Stomach (tissue), 9 donors: ENCODE data around the gene ABTB2. TPM values are rescaled to one million over a fixed set of nuclear protein-coding genes. Genes with fewer than 3 reads are reported as not detected.

Experiments used
- DNase-seq, 2 donors: peaks; one replicate each; pipeline versions ENCODE4 v3.0.0 to v3.0.0-alpha.2; 2013 to 2019
- H3K27ac ChIP-seq, 5 donors: fragments of 200-600 bp in 4 of 5; sonication (generic) in 4 of 5; one replicate each; pipeline ENCODE4 v1.5.1; 2013 to 2019; ENCODE audit warnings: mild to moderate bottlenecking in 1 of 5, moderate library complexity in 1 of 5
- H3K27me3 ChIP-seq, 3 donors: fragments of 200-600 bp; sonication (generic); one replicate each; pipeline ENCODE4 v1.5.1; 2017 to 2019; ENCODE audit warnings: mixed run types in 1 of 3
- H3K36me3 ChIP-seq, 4 donors: fragments of 200-600 bp; sonication (generic); 1 replicate in 3 of 4; 2 replicates in 1 of 4; pipeline ENCODE4 v1.5.1; 2016 to 2019
- H3K4me1 ChIP-seq, 4 donors: fragments of 200-600 bp; sonication (generic); one replicate each; pipeline ENCODE4 v1.5.1; 2016 to 2019
- H3K4me3 ChIP-seq, 4 donors: fragments of 200-600 bp; sonication (generic) in 3 of 4; one replicate each; pipeline ENCODE4 v1.5.1; 2016 to 2019; ENCODE audit warnings: mild to moderate bottlenecking in 1 of 4
- H3K9me3 ChIP-seq, 4 donors: fragments of 200-600 bp; sonication (generic); one replicate each; pipeline ENCODE4 v1.5.1; 2016 to 2019
- CTCF ChIP-seq, 7 experiments: fragments of 450-650 bp in 4 of 7; fragments of 200-600 bp in 3 of 7; sonication (generic) in 3 of 7; IDR thresholded peaks; one replicate each; pipeline ENCODE4 v1.5.1; 2016 to 2019; ENCODE audit warnings: antibody characterized with exemption in 7 of 7, control low read depth in 2 of 7, mild to moderate bottlenecking in 1 of 7
- EP300 ChIP-seq: sonication (generic); formaldehyde crosslinking; IDR thresholded peaks from one replicate; pipeline ENCODE4 v1.6.1; 2017; ENCODE audit warnings: antibody characterized with exemption
- POLR2A ChIP-seq, 4 donors: fragments of 450-650 bp; IDR thresholded peaks; one replicate each; pipeline ENCODE4 v1.6.1; 2016; ENCODE audit warnings: antibody characterized with exemption in 4 of 4, control low read depth in 2 of 4, mild to moderate bottlenecking in 1 of 4, moderate library complexity in 1 of 4
- POLR2AphosphoS5 ChIP-seq, 3 donors: sonication (generic); formaldehyde crosslinking; IDR thresholded peaks; one replicate each; pipeline ENCODE4 v1.6.1; 2016; ENCODE audit warnings: antibody characterized with exemption in 3 of 3
- WGBS, 5 donors: extraction: QIAGEN DNeasy Blood & Tissue Kit in 3 of 5; methylation state at CpG; one replicate each; pipeline versions ENCODE4 v1.1.5 to v1.1.7; 2013 to 2018; 5-methylcytosine and 5-hydroxymethylcytosine counted together
- intact Hi-C: fragments of 100-400 bp; cut with DNase I; formaldehyde crosslinking; loops from one replicate; pipeline ENCODE4 v1.15.1; 2023; ENCODE audit warnings: low total_unique reads
- polyA plus RNA-seq, 3 donors: library from polyadenylated mRNA; stranded (reverse); fragments of 200-250 nt; gene quantifications; one replicate each; pipeline ENCODE4 v1.2.3, GENCODE V29; 2013
- total RNA-seq, 5 donors: library from RNA; depleted of rRNA; stranded (reverse); fragments of >200 nt; gene quantifications; one replicate each; pipeline versions ENCODE4 v1.1.0 to v1.2.3, GENCODE V29; 2014 to 2016
- donor health status: healthy with polysubstance abuse.
- donor health status: Bipolar disorder and iron deficiency.
- donor health status: healthy.

ABTB2 gene
- total and polyA plus RNA-seq, 8 donors = 0.58 to 12.7 (median 2.2) TPM

- Histone ChIP-seq H3K9me3 (no peaks in the 10 kb centered on the region), H3K4me1 (no peaks in the 10 kb centered on the region), H3K27me3 (no peaks in the 10 kb centered on the region), H3K27ac (no peak overlapping the region), H3K36me3 (no peaks in the 10 kb centered on the region), H3K4me3 (no peak overlapping the region)
- intact Hi-C loops = no loop called here
- WGBS, 5 donors = 75 to 88% (median 82%) methylated on average over 6 of the region's 6 CpGs
- TF ChIP-seq CTCF (IDR thresholded peaks at IDR 0.05) (no peak), EP300 (no peak), POLR2AphosphoS5 (IDR thresholded peaks at IDR 0.05) (no peak), POLR2A (IDR thresholded peaks at IDR 0.05) (no peak)
- no peak for DNase-seq
Measured at GRCh38 chr11:34404280-34404679, 46.5 kb upstream of the ABTB2 start.

GRCh38 chr11:34403431-34403830 lies 45.6 kb upstream of the ABTB2 start:
- no peak for TF ChIP-seq POLR2A (IDR thresholded peaks at IDR 0.05)
- TF ChIP-seq CTCF (IDR thresholded peaks at IDR 0.05) = no peak
- TF ChIP-seq EP300 = no peak
- TF ChIP-seq POLR2AphosphoS5 (IDR thresholded peaks at IDR 0.05) = no peak
- Histone ChIP-seq H3K27ac (no peak overlapping the region), H3K4me1 (no peaks in the 10 kb centered on the region), H3K36me3 (no peaks in the 10 kb centered on the region), H3K9me3 (no peaks in the 10 kb centered on the region), H3K27me3 (no peaks in the 10 kb centered on the region), H3K4me3 (no peak overlapping the region)
- no peak for DNase-seq
- 50 to 63% (median 60%) methylated on average over 4 of the region's 4 CpGs for WGBS, 5 donors
- intact Hi-C loops = no loop called here

- intact Hi-C loops = no loop called here
Measured at GRCh38 chr11:34397811-34398210, 40.0 kb upstream of the ABTB2 start.

GRCh38 chr11:34397120-34397519 lies 39.3 kb upstream of the ABTB2 start:
- H3K9me3 ChIP-seq = peaks cover 0 to 16% (median 7%) of the 10 kb centered on the region in 4 donors
- H3K4me1 ChIP-seq = no peaks in the 10 kb centered on the region
- H3K36me3 ChIP-seq = no peaks in the 10 kb centered on the region
- H3K27ac ChIP-seq = no peak overlapping the region
- DNase-seq = no peak
- 70 to 88% (median 83%) methylated on average over 1 of the region's 1 CpG for WGBS, 5 donors
- TF ChIP-seq EP300 (no peak), POLR2AphosphoS5 (IDR thresholded peaks at IDR 0.05) (no peak), CTCF (IDR thresholded peaks at IDR 0.05) (no peak), POLR2A (IDR thresholded peaks at IDR 0.05) (no peak)
- no peak overlapping the region for H3K4me3 ChIP-seq
- no peaks in the 10 kb centered on the region for H3K27me3 ChIP-seq
- intact Hi-C loops = no loop called here

More at GRCh38 chr11:34397811-34398210, 40.0 kb upstream of the ABTB2 start:
- no peaks in the 10 kb centered on the region for H3K36me3 ChIP-seq
- WGBS, 5 donors = 65 to 87% (median 79%) methylated on average over 2 of the region's 2 CpGs
- H3K4me3 ChIP-seq = no peak overlapping the region
- H3K4me1 ChIP-seq = no peaks in the 10 kb centered on the region
- TF ChIP-seq POLR2AphosphoS5 (IDR thresholded peaks at IDR 0.05) (no peak), POLR2A (IDR thresholded peaks at IDR 0.05) (no peak)
- H3K27ac ChIP-seq = no peak overlapping the region
- H3K9me3 ChIP-seq = peaks cover 0 to 15% (median 6%) of the 10 kb centered on the region in 4 donors
- H3K27me3 ChIP-seq = no peaks in the 10 kb centered on the region
- no peak for DNase-seq

- H3K36me3 ChIP-seq = no peaks in the 10 kb centered on the region
- no peak overlapping the region for H3K4me3 ChIP-seq
- H3K27me3 ChIP-seq = no peaks in the 10 kb centered on the region
- no peaks in the 10 kb centered on the region for H3K4me1 ChIP-seq
- no peak for TF ChIP-seq EP300
- TF ChIP-seq POLR2A (IDR thresholded peaks at IDR 0.05) = no peak
- no peak for TF ChIP-seq CTCF (IDR thresholded peaks at IDR 0.05)
- TF ChIP-seq POLR2AphosphoS5 (IDR thresholded peaks at IDR 0.05) = no peak
- H3K27ac ChIP-seq = no peak overlapping the region
- WGBS, 5 donors = 38 to 69% (median 48%) methylated on average over 1 of the region's 1 CpG
- intact Hi-C loops = no loop called here
- H3K9me3 ChIP-seq = peaks cover 0 to 16% (median 7%) of the 10 kb centered on the region in 4 donors
- DNase-seq = peak in 1 of 2 donors; percentile 26
Measured at GRCh38 chr11:34395916-34396550, 38.2 kb upstream of the ABTB2 start.
